Liver (tissue), 9 donors: ENCODE results near the gene NOP16. TPM values are rescaled to one million over a fixed set of nuclear protein-coding genes. Genes with fewer than 3 reads are reported as not detected.

Source experiments
- DNase-seq: peaks from one replicate; pipeline ENCODE4 v3.0.0-alpha.2; 2017; ENCODE audit warnings: low spot score
- H3K27ac ChIP-seq, 2 donors: one replicate each; pipeline ENCODE4 v1.7.0; 2013; ENCODE audit warnings: inconsistent platforms in 2 of 2, low read length in 2 of 2, control low read depth in 1 of 2, low read depth in 1 of 2, mild to moderate bottlenecking in 1 of 2
- H3K27me3 ChIP-seq, 4 donors: one replicate each; pipeline versions ENCODE4 v1.6.1 to v1.7.0; 2013; ENCODE audit warnings: low read length in 3 of 4, inconsistent platforms in 1 of 4, mild to moderate bottlenecking in 1 of 4, moderate library complexity in 1 of 4; ENCODE audit not compliant: control insufficient read depth in 4 of 4, insufficient read depth in 4 of 4
- H3K36me3 ChIP-seq, 4 donors: one replicate each; pipeline versions ENCODE4 v1.6.1 to v1.7.0; 2013; ENCODE audit warnings: low read length in 3 of 4, mild to moderate bottlenecking in 3 of 4, low read depth in 1 of 4, moderate library complexity in 1 of 4; ENCODE audit not compliant: control insufficient read depth in 4 of 4, insufficient read depth in 3 of 4
- H3K4me1 ChIP-seq, 4 donors: one replicate each; pipeline versions ENCODE4 v1.6.1 to v1.7.0; 2013; ENCODE audit warnings: low read length in 3 of 4, mild to moderate bottlenecking in 3 of 4, moderate library complexity in 1 of 4; ENCODE audit not compliant: control insufficient read depth in 4 of 4, insufficient read depth in 4 of 4
- H3K4me3 ChIP-seq, 3 donors: one replicate each; pipeline versions ENCODE4 v1.6.1 to v1.7.0; 2013; ENCODE audit warnings: low read length in 3 of 3, control low read depth in 1 of 3, low read depth in 1 of 3, mild to moderate bottlenecking in 1 of 3
- H3K9ac ChIP-seq, 2 donors: one replicate each; pipeline ENCODE4 v1.7.0; 2013; ENCODE audit warnings: low read length in 2 of 2, mild to moderate bottlenecking in 2 of 2, moderate library complexity in 2 of 2, control low read depth in 1 of 2, low read depth in 1 of 2
- H3K9me3 ChIP-seq, 4 donors: one replicate each; pipeline versions ENCODE4 v1.6.1 to v1.7.0; 2013; ENCODE audit warnings: low read length in 3 of 4; ENCODE audit not compliant: control insufficient read depth in 4 of 4
- CTCF ChIP-seq: fragments of 150-350 bp; IDR thresholded peaks from 2 replicates; pipeline ENCODE4 v1.5.1; 2017; ENCODE audit warnings: improper control_type of control experiment, low read depth, low read length; ENCODE audit not compliant: missing input control
- EGR1 ChIP-seq, 2 donors: IDR thresholded peaks; 2 replicates each; pipeline ENCODE4 v1.6.1; 2016 to 2018; ENCODE audit warnings: antibody characterized with exemption in 2 of 2, low read depth in 2 of 2
- FOXA1 ChIP-seq: IDR thresholded peaks from 2 replicates; pipeline ENCODE4 v1.6.1; 2016; ENCODE audit warnings: antibody characterized with exemption
- FOXA2 ChIP-seq: IDR thresholded peaks from 2 replicates; pipeline ENCODE4 v1.6.1; 2016; ENCODE audit warnings: antibody characterized with exemption
- GABPA ChIP-seq, 2 donors: IDR thresholded peaks in 1 of 2; conservative IDR thresholded peaks in 1 of 2; 2 replicates each; pipeline ENCODE4 v1.6.1; 2016; ENCODE audit warnings: antibody characterized with exemption in 2 of 2, mild to moderate bottlenecking in 1 of 2, moderate library complexity in 1 of 2
- HNF4A ChIP-seq, 2 donors: conservative IDR thresholded peaks; 2 replicates each; pipeline ENCODE4 v1.6.1; 2016; ENCODE audit warnings: antibody characterized with exemption in 2 of 2, mild to moderate bottlenecking in 2 of 2
- HNF4G ChIP-seq: IDR thresholded peaks from 2 replicates; pipeline ENCODE4 v1.6.1; 2016; ENCODE audit warnings: antibody characterized with exemption
- JUND ChIP-seq, 2 donors: IDR thresholded peaks; 2 replicates each; pipeline ENCODE4 v1.6.1; 2016; ENCODE audit warnings: antibody characterized with exemption in 2 of 2
- MAX ChIP-seq: IDR thresholded peaks from 2 replicates; pipeline ENCODE4 v1.6.1; 2016; ENCODE audit warnings: antibody characterized with exemption
- NR2F2 ChIP-seq: IDR thresholded peaks from 2 replicates; pipeline ENCODE4 v1.6.1; 2016; ENCODE audit warnings: antibody characterized with exemption
- RAD21 ChIP-seq, 2 donors: IDR thresholded peaks; 2 replicates each; pipeline ENCODE4 v1.6.1; 2016; ENCODE audit warnings: antibody characterized with exemption in 2 of 2, mild to moderate bottlenecking in 2 of 2
- RXRA ChIP-seq, 2 donors: IDR thresholded peaks; 2 replicates each; pipeline ENCODE4 v1.6.1; 2017 to 2018; ENCODE audit warnings: antibody characterized with exemption in 2 of 2, mild to moderate bottlenecking in 1 of 2
- SP1 ChIP-seq: IDR thresholded peaks from 2 replicates; pipeline ENCODE4 v1.6.1; 2018; ENCODE audit warnings: antibody characterized with exemption, mild to moderate bottlenecking
- TAF1 ChIP-seq: conservative IDR thresholded peaks from 2 replicates; pipeline ENCODE4 v1.6.1; 2016; ENCODE audit warnings: antibody characterized with exemption, mild to moderate bottlenecking
- YY1 ChIP-seq: IDR thresholded peaks from 2 replicates; pipeline ENCODE4 v1.6.1; 2016; ENCODE audit warnings: antibody characterized with exemption, mild to moderate bottlenecking
- ZBTB33 ChIP-seq: IDR thresholded peaks from 2 replicates; pipeline ENCODE4 v1.6.1; 2016; ENCODE audit warnings: antibody characterized with exemption
- WGBS: extraction: QIAGEN DNeasy Blood & Tissue Kit; methylation state at CpG from one replicate; pipeline ENCODE4 v1.1.7; 2013; 5-methylcytosine and 5-hydroxymethylcytosine counted together
- polyA plus RNA-seq, 2 donors: library from polyadenylated mRNA; stranded (reverse) in 1 of 2; unstranded in 1 of 2; fragments of 200-250 nt in 1 of 2; fragments of >200 nt in 1 of 2; fragmentation: Nextera tagmentation in 1 of 2; extraction: Ambion mirVana in 1 of 2; gene quantifications; one replicate each; pipeline versions ENCODE4 v1.2.1 to v1.2.3, GENCODE V29; 2013 to 2015
- total RNA-seq, 2 donors: library from RNA; depleted of rRNA; stranded (reverse); fragments of >200 nt; gene quantifications; one replicate each; pipeline ENCODE4 v1.2.3, GENCODE V29; 2014
- TF ChIP-seq, protein P1 (sequence below): IDR thresholded peaks from 2 replicates; pipeline ENCODE4 v1.6.1; 2016; ENCODE audit warnings: antibody characterized with exemption
- TF ChIP-seq, protein P2 (sequence below): IDR thresholded peaks from 2 replicates; pipeline ENCODE4 v1.6.1; 2016; ENCODE audit warnings: antibody characterized with exemption, mild to moderate bottlenecking
- donor health status: healthy.
- donor health status: healthy.
- donor health status: healthy.
- donor health status: healthy.
- donor health status: healthy.

The NOP16 gene
- total and polyA plus RNA-seq, 4 donors, result 6.1 to 41.2 (median 17.2) TPM

GRCh38 chr5:176427971-176428370 lies 39.6 kb upstream of the NOP16 start:
- H3K4me1 ChIP-seq, result no peaks in the 10 kb centered on the region
- H3K9ac ChIP-seq, result no peak overlapping the region
- peaks cover 0 to 2% (median 0%) of the 10 kb centered on the region in 4 donors for H3K27me3 ChIP-seq
- no peak overlapping the region for H3K4me3 ChIP-seq
- no peaks in the 10 kb centered on the region for H3K36me3 ChIP-seq
- 76% methylated on average over 4 of the region's 4 CpGs for WGBS
- no peaks in the 10 kb centered on the region for H3K9me3 ChIP-seq
- TF ChIP-seq GABPA (IDR thresholded peaks at IDR 0.05 in 1 of 2, conservative IDR thresholded peaks at IDR 0.05 in 1 of 2) (no peak), RAD21 (IDR thresholded peaks at IDR 0.05) (no peak), NR2F2 (no peak), JUND (IDR thresholded peaks at IDR 0.05) (no peak), MAX (no peak), YY1 (no peak), HNF4G (no peak), RXRA (IDR thresholded peaks at IDR 0.05) (no peak), FOXA2 (no peak), HNF4A (conservative IDR thresholded peaks at IDR 0.05) (no peak)
- TF ChIP-seq, protein P1, sequence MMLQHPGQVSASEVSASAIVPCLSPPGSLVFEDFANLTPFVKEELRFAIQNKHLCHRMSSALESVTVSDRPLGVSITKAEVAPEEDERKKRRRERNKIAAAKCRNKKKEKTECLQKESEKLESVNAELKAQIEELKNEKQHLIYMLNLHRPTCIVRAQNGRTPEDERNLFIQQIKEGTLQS, result no peak
- TF ChIP-seq, protein P2, sequence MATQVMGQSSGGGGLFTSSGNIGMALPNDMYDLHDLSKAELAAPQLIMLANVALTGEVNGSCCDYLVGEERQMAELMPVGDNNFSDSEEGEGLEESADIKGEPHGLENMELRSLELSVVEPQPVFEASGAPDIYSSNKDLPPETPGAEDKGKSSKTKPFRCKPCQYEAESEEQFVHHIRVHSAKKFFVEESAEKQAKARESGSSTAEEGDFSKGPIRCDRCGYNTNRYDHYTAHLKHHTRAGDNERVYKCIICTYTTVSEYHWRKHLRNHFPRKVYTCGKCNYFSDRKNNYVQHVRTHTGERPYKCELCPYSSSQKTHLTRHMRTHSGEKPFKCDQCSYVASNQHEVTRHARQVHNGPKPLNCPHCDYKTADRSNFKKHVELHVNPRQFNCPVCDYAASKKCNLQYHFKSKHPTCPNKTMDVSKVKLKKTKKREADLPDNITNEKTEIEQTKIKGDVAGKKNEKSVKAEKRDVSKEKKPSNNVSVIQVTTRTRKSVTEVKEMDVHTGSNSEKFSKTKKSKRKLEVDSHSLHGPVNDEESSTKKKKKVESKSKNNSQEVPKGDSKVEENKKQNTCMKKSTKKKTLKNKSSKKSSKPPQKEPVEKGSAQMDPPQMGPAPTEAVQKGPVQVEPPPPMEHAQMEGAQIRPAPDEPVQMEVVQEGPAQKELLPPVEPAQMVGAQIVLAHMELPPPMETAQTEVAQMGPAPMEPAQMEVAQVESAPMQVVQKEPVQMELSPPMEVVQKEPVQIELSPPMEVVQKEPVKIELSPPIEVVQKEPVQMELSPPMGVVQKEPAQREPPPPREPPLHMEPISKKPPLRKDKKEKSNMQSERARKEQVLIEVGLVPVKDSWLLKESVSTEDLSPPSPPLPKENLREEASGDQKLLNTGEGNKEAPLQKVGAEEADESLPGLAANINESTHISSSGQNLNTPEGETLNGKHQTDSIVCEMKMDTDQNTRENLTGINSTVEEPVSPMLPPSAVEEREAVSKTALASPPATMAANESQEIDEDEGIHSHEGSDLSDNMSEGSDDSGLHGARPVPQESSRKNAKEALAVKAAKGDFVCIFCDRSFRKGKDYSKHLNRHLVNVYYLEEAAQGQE, result no peak
- DNase-seq, result no peak
- no peak overlapping the region for H3K27ac ChIP-seq

DNA sequence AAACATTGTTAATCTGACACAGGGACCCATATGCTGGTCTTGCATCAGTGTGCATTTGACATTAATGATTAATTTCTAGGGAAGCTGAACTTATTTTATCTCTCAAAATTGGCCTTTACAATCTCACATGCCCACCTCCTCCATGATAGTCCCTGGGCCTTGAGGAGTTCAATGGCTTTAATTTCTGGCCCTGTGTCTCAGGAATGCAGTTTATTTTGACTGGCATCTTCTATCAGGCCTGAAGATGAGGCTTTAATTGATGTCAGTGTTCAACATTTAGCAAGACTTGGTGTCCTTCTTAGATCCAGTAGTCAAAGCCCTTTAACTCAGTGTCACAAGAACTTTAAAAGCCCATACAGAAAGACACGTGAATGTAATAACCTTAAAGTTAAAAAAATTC lies 38.5 kb upstream of the NOP16 start:
- Histone ChIP-seq H3K4me3 (no peak overlapping the region), H3K27ac (no peak overlapping the region), H3K36me3 (no peaks in the 10 kb centered on the region), H3K9me3 (no peaks in the 10 kb centered on the region), H3K4me1 (no peaks in the 10 kb centered on the region), H3K9ac (no peak overlapping the region), H3K27me3 (peaks cover 0 to 2% (median 0%) of the 10 kb centered on the region in 4 donors)
- no peak for DNase-seq
- 73% methylated on average over 1 of the region's 1 CpG for WGBS
- TF ChIP-seq FOXA1 (no peak), NR2F2 (no peak), GABPA (IDR thresholded peaks at IDR 0.05 in 1 of 2, conservative IDR thresholded peaks at IDR 0.05 in 1 of 2) (no peak), HNF4A (conservative IDR thresholded peaks at IDR 0.05) (no peak), CTCF (no peak), RAD21 (IDR thresholded peaks at IDR 0.05) (no peak), EGR1 (IDR thresholded peaks at IDR 0.05; ENCODE audit: low read depth in 2 of 2) (no peak), TAF1 (no peak), MAX (no peak), YY1 (no peak), FOXA2 (no peak), ZBTB33 (no peak), JUND (IDR thresholded peaks at IDR 0.05) (no peak), RXRA (IDR thresholded peaks at IDR 0.05) (no peak), HNF4G (no peak), SP1 (no peak)
- TF ChIP-seq, protein P1, result no peak
- TF ChIP-seq, protein P2, result no peak
